Thyroid gland (tissue), 4 donors: ENCODE data around the gene CRK.

Source experiments
- CTCF ChIP-seq, 6 experiments: fragments of 200-600 bp in 3 of 6; fragments of 450-650 bp in 3 of 6; sonication (generic) in 3 of 6; IDR thresholded peaks; one replicate each; pipeline ENCODE4 v1.5.1; 2016 to 2019; ENCODE audit warnings: antibody characterized with exemption in 6 of 6, mild to moderate bottlenecking in 2 of 6, inconsistent platforms in 1 of 6, moderate library complexity in 1 of 6
- POLR2A ChIP-seq, 2 donors: fragments of 450-650 bp; IDR thresholded peaks; one replicate each; pipeline ENCODE4 v1.6.1; 2017; ENCODE audit warnings: antibody characterized with exemption in 2 of 2, mild to moderate bottlenecking in 2 of 2, moderate library complexity in 1 of 2

- TF ChIP-seq CTCF (IDR thresholded peaks at IDR 0.05) (no peak), POLR2A (IDR thresholded peaks at IDR 0.05) (no peak)
Measured at GRCh38 chr17:1431631-1432104, 24.4 kb downstream of the CRK start.
